Tibial nerve (tissue), 4 donors: ENCODE data around the gene CDH20.

Experiments
- CTCF ChIP-seq, 5 experiments: fragments of 200-600 bp in 3 of 5; fragments of 450-650 bp in 2 of 5; sonication (generic) in 3 of 5; IDR thresholded peaks; one replicate each; pipeline ENCODE4 v1.5.1; 2016 to 2019; ENCODE audit warnings: antibody characterized with exemption in 5 of 5, mild to moderate bottlenecking in 3 of 5, moderate library complexity in 2 of 5
- EP300 ChIP-seq, 2 donors: sonication (generic); formaldehyde crosslinking; IDR thresholded peaks; one replicate each; pipeline ENCODE4 v1.6.1; 2017; ENCODE audit warnings: antibody characterized with exemption in 2 of 2, mild to moderate bottlenecking in 1 of 2
- POLR2A ChIP-seq, 2 donors: fragments of 450-650 bp; IDR thresholded peaks; one replicate each; pipeline ENCODE4 v1.6.1; 2017; ENCODE audit warnings: antibody characterized with exemption in 2 of 2, mild to moderate bottlenecking in 2 of 2, moderate library complexity in 2 of 2

- TF ChIP-seq EP300 (IDR thresholded peaks at IDR 0.05) (no peak), CTCF (IDR thresholded peaks at IDR 0.05) (no peak), POLR2A (IDR thresholded peaks at IDR 0.05) (no peak)
Measured at GRCh38 chr18:61333746-61334490, 688 bp downstream of the CDH20 start.
